ENCODE results near the gene EPB41L4A. TPM values are rescaled to one million over a fixed set of nuclear protein-coding genes. Genes with fewer than 3 reads are reported as not detected.
A peak's percentile ranks its signal among the peaks of the same experiment; 100 is the strongest.

Gene EPB41L4A
- total RNA-seq, 4 donors from 2014 or later = 9.1 to 16.2 (median 14.1) TPM

DNA sequence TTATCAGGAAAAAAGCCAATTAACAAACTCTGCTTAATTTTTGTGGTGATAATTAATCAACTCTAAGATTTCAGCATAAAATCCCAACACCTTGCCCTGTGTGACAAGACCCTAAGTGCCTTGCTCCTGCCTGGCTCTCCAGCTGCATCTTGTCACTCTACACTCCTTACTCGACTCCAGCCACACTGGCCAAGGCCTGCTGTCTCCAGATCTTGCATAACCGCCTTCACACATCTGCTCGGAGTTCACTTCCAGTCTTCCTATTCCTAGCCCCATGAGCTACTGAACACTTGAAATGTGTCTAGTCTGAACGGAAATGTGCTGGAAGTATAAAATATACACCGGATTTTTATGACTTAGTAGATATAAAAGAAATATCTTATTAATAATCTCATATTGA, 259.6 kb downstream of the EPB41L4A start:
- intact Hi-C loops (cut with DNase I; ENCODE audit: low total_unique reads) = no loop called here
- TF ChIP-seq, protein P1, sequence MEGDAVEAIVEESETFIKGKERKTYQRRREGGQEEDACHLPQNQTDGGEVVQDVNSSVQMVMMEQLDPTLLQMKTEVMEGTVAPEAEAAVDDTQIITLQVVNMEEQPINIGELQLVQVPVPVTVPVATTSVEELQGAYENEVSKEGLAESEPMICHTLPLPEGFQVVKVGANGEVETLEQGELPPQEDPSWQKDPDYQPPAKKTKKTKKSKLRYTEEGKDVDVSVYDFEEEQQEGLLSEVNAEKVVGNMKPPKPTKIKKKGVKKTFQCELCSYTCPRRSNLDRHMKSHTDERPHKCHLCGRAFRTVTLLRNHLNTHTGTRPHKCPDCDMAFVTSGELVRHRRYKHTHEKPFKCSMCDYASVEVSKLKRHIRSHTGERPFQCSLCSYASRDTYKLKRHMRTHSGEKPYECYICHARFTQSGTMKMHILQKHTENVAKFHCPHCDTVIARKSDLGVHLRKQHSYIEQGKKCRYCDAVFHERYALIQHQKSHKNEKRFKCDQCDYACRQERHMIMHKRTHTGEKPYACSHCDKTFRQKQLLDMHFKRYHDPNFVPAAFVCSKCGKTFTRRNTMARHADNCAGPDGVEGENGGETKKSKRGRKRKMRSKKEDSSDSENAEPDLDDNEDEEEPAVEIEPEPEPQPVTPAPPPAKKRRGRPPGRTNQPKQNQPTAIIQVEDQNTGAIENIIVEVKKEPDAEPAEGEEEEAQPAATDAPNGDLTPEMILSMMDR (IDR thresholded peaks at IDR 0.05) = no peak
- TF ChIP-seq POLR2A (IDR thresholded peaks at IDR 0.05) = no peak
- no peak for DNase-seq (ENCODE audit: low spot score in 2 of 2)
- 61 to 62% methylated on average over 5 of the region's 5 CpGs for whole genome bisulfite sequencing, 2 donors
- H3K4me3 ChIP-seq (ENCODE audit: low read depth, poor library complexity, severe bottlenecking) = no peak overlapping the region

DNA sequence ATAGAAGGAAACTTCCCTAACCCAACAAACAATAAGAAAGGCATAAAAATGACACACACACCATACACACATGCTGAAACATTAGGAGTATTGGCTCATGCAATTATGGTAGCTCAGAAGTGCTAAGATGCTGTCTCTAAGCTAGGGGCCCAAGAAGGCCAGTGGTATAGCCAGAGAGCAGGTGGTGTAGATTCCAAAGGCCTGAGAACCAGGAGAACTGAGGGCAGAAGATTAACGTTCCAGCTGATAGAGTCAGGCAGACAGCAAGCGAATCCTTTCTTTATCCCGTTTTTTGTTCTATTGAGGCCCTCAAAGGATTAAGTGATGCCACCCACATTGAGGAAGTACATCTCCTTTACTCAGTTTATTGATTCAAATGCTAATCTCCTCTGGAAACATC, 262.9 kb downstream of the EPB41L4A start:
- no peak for DNase-seq (ENCODE audit: low spot score in 2 of 2)
- TF ChIP-seq POLR2A (IDR thresholded peaks at IDR 0.05) = no peak
- TF ChIP-seq, protein P1 (IDR thresholded peaks at IDR 0.05) = no peak
- H3K4me3 ChIP-seq (ENCODE audit: low read depth, poor library complexity, severe bottlenecking) = no peak overlapping the region
- intact Hi-C loops (cut with DNase I; ENCODE audit: low total_unique reads) = no loop called here
- WGBS, 2 donors = 72 to 78% methylated on average over 3 of the region's 3 CpGs

DNA sequence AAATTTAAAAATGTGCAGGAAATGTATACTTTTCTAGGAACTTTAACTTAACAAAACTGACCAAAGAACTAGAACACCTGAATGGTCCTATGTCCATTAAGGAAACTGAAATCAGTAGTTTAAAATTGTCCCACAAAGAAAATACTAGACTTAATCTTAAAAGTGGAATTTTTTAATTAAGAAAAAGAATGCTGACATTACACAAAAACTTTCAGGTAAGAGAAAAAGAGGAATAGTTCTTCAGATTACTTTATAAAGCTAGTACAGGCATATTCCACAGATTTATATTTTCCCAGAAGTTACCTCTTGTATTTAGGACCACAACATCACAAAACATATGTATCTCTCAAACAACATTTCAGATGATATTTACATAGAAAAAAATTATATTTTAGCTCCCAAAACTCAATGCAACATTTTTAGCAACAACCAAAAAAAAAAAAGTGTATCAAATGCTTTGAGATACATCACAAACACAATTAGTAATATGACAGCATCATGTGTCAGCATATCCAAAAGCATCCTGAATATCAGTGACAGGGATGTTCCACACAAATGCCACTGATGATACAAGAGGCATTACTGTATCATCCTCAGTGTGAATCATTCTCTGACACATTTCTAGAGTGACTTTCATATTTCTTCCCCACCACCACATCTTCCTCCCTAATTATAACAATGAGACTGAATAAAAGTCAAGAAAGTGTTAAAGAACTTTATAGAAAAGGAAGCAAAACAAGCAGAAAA, 264.0 kb downstream of the EPB41L4A start:
- intact Hi-C loops (cut with DNase I; ENCODE audit: low total_unique reads) = no loop called here
- no peak overlapping the region for H3K4me3 ChIP-seq (ENCODE audit: low read depth, poor library complexity, severe bottlenecking)
- TF ChIP-seq, protein P1 (IDR thresholded peaks at IDR 0.05) = no peak
- no peak for TF ChIP-seq POLR2A (IDR thresholded peaks at IDR 0.05)
- DNase-seq (ENCODE audit: low spot score in 2 of 2) = no peak

DNA sequence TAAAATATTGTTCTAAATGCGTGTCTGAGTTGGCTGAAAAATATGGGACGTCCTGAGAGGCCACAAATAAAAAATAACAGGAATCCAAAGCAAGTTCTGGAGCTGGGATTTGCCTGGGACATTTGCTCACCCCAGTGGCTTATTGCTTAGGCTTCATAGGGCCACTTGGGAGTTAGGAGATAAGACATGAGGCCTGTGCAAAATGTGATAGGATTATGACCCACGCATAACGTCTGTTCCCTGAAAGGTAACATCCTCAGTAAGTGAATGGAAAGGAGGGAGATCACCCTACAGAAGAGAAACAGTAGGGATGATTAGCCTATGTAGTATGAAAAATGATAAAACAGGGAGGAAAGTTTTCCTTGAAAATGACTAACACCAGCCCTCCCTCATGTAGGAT, 269.4 kb downstream of the EPB41L4A start:
- intact Hi-C loops (cut with DNase I; ENCODE audit: low total_unique reads) = loop anchor here (5.0 to 10.0 kb wide), 2 partner anchors 602 to 995 kb away; no protein-coding TSS in a partner anchor
- 92% methylated on average over 4 of the region's 4 CpGs for WGBS, 2 donors
- no peak for DNase-seq (ENCODE audit: low spot score in 2 of 2)
- TF ChIP-seq, protein P1 (IDR thresholded peaks at IDR 0.05) = no peak
- no peak for TF ChIP-seq POLR2A (IDR thresholded peaks at IDR 0.05)
- H3K4me3 ChIP-seq (ENCODE audit: low read depth, poor library complexity, severe bottlenecking) = no peak overlapping the region

DNA sequence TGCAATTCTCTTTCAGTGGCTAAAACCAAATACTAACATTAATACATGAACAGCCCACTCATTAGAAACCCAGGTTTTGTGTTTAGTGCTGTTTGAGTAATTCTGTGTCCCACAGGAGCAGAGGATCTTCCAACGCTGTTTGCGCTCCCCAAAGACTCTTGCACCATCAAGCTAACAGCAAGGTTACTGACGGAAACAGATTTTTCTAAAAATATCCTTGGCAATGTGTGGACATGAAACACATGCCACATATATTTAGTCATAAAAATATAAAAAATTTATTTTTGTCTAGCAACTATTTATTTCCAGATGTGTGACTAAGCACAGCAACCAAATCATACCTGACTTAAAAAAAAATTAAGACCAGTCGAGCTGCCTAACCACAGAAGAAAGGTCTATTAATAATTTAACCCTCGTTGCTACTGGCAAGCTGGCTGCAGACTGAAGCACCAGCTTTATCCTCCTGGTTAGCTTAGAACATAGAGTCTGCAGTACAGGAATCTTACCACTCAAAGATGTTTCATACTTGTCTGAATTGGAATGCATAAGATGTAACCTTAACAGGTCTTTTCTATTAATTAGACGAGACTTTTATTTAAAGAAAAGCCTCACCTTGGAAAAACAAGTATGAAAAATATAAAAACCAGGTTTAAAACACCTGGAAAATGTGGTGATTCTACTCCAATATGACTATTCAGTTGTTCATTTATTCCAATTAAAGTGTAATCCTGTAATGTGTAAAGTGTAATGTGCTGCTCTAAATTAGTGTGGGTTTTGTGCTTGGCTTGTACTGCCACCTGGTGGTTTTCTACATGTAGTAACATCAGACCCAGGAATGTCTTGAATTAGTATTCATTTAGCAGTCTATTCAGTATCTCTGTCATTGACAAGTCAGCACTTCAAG, 272.5 kb downstream of the EPB41L4A start:
- no peak for TF ChIP-seq POLR2A (IDR thresholded peaks at IDR 0.05)
- TF ChIP-seq, protein P1 (IDR thresholded peaks at IDR 0.05) = peak in 1 of 3 donors; percentile 69
- H3K4me3 ChIP-seq (ENCODE audit: low read depth, poor library complexity, severe bottlenecking) = no peak overlapping the region
- intact Hi-C loops (cut with DNase I; ENCODE audit: low total_unique reads) = loop anchor here (5.0 to 10.0 kb wide), 2 partner anchors 599 to 992 kb away; no protein-coding TSS in a partner anchor
- 24 to 30% methylated on average over 6 of the region's 6 CpGs for WGBS, 2 donors
- DNase-seq (ENCODE audit: low spot score in 2 of 2) = peak in 1 of 2 donors; percentile 62

Measured in lower leg skin (tissue), 4 donors.